Stimulated activated CD4-positive, alpha-beta T cell treated with anti-CD3 and anti-CD28 coated beads, TNF-alpha, amount 100 ng/mL, for 24 hours (primary cell): ENCODE results near the gene CRIP1.

Experiments
- DNase-seq, 3 experiments: peaks; one replicate each; pipeline ENCODE4 v3.0.0-alpha.2; 2020; ENCODE audit warnings: low read depth in 3 of 3

Gene CRIP1

DNA sequence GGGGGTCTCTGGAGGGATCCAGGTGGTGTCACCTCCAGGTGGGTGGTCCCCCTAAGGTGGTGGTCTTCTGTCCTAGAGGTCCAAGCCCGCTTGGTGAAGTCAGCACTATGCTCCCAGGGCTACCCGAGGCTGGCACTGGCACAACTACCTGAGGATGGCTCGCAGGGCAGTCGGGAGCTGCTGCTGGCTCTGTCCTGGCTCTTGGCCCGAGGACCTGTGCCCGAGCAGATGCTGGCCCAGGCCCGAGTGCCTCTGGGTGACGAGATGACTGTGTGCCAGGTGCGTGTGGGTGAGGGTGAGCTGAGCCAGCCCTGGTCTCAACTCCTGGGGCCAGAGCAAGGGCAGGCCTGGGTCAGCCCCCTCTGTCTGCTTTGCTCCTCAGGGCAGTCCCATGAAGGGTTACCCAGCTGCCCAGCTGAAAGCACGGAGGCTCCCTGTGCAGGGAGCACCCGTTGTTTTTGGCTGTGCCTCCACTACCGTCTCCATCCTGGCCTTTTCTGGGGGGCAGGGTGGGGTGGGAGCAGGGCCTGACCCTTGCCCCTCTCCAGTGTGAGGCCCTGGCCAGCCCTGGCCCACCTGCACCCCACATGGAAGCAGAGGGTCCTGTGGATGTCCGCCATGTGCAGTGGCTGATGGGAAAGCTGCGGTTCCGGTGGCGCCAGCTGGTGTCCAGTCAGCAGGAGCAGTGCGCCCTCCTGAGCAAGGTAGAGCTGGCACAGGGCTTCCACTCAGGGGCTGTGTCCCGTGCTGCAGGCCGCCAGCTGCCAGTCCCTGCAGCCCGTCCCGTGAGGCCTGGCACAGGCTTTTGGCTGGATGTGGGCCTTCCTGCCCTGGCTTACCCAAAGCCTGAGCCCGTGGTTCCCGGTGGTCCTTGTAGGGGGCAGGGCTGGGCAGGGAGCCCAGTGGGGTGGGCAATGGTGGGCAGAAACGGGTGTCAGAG lies 5.6 kb downstream of the CRIP1 start:
- no peak for DNase-seq

DNA sequence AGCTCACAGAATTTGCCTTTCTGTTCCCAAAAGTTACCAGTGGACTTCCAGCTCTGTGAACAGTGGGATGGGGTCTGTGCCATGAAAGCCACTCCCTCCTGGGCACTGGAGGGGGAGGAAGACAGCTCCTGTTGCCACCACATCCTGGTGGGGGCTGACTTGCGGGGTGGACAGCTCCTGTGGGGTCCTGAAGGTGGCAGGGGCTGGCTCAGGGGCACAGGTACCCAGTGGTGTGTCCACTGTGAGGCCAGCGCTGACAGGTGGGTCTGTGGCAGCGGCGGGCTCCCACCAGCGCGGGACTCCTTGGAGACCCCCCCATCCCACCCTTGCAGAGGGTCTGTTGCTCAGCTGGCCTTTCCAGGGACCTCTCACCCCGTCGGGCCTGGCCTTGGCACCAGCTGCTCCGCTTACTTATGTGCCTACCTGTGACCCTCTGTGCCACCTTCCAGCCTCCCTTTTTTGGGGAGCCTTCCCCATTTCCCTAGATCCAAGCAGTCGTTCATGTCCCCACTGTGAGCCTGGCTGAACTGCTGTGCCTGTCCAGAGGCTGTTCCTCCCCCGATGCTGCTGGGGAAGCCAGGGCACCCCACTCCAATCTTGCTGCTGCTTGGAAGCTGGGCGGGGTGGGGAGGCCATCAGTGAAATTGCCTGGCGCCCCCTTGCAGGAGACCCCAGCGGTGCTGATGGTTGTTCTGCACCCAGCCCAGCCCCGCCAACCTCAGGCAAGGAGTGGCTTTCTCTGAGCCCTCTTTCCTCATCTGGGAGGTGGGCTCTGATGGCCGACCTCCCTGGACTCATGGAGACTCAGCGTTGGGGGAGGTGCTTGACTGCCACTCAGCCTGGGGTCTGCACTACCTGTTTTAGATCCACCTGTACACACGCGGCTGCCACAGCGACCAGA lies 6.5 kb downstream of the CRIP1 start:
- DNase-seq, result no peak

DNA sequence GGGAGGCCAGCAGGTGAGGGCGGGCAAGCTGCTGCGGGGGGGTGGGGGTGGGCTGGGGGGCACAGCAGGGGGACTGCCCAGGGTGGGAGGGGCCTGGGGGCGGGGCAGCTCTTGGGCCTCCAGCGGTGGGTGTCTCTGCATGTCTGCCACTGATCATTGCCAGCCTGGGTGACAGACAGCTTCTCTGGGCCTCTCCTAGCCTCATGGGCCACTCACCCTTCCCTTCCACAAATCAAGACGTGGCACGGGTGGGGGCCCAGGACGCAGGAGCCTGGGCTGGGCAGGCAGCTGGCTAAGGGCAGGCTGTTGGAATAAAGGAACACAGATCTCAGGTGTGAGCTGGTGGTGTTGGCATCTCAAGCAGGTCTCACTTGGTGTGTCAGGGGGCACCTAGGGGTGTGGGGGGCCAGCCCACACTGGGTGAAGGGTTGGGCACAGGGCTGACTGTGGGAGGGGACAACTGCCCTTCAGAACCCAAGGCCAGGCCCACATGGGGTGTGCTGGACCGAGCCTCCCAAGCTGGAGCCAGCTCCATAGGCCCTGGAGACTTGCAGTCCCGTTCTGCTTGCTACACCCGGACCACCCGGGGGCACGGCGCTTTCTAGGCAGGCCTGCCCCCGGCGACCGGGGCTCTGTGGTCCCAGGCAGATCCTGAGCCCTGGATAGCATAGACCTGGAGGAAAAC lies 7.4 kb downstream of the CRIP1 start:
- no peak for DNase-seq

DNA sequence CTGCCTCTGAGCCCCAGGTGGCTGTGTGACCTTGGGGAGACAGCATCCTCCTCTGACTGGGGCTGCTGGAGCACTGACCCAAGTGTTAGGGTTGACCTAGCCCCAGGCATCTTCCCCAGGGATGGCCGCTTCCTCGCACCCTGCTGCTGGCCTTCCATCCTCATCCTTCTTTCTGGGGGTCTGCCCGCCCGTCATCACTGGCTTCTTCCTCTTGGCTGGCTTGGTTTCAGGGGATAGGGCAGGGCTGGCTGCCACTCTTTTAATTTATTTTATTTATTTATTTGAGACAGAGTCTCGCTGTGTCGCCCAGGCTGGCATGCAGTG lies 7.9 kb downstream of the CRIP1 start:
- DNase-seq, result no peak

DNA sequence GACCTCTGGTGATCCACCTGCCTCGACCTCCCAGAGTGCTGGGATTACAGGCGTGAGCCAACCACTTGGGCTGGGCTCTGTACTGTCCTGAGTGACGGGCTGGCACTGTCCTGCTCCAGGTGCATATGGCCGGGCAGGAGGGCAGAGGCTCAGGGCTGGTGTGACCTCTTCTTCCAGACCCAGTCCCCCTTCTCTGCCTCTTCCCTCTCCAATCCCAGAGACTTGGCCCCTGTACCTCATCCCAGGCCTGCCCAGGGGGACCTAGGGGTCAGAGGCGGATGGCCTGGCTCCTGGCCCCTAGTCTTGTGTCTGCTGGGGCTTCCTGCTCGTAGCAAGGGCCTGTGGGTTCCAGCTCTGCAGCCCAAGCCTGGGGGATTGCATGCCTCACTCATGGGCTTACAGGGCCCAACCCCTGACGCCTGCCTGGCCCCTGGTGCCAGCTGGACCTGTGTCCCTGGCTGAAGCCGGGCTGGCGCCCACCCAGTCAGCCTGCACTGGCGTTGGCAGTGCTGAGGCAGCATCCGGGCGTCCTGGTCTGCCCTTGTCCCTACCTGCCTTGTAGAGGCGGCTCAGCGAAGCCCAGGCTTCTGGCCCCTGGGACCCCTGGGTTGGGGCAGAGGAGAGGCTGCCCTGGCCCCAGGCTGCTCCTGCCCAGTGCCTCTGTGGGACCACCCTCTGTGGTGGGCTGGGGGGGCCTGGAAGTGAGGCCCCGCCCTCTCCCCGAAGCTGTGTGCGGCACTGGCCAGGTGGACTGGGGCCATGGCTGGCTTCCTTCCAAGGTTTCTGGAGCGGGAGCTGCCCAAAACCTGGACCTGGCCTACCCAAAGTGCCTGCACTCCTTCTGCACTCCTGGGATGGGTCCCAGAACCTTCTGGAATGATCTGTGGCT lies 8.7 kb downstream of the CRIP1 start:
- no peak for DNase-seq

DNA sequence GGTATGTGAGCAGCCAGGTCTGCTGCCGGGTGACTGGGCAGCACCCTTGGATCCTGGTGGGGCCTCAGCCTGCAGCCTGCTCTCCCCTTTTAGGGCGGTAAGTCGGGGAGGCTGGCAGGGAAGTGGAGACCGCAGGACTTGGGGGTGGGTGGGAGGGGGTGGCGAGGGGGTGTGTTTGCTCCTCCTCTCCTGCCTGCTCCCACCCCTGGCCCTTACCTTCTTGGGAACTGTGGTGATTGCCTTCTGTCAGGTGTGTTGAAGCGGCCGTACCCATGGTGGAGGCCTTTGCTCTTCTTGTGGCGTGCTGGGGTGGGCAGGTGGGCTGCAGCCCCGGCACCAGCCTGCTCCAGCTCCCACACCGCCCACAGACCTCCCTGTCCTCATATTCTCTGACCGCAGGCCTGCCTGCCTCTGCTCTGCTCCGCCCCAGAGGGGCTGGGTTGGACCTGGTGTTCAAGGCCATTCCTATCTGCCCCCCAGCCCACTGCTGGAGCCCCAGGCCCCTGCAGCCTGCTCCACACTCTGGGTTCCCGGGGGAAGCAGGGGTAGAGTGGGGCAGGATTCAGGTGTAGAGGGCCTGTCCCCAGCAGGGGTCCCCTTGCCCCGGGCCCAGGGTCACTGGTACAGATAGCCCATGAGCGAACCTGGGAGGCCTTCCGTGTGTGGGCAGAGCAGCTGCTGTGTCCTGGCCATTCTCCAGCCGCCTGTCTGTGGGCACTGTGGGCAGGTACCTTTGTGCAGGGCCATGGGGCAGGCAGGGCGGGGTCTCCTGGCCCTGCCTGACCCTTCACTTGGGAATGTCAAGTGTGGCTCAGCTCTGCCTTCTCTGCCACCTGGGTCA lies 9.5 kb downstream of the CRIP1 start:
- no peak for DNase-seq

DNA sequence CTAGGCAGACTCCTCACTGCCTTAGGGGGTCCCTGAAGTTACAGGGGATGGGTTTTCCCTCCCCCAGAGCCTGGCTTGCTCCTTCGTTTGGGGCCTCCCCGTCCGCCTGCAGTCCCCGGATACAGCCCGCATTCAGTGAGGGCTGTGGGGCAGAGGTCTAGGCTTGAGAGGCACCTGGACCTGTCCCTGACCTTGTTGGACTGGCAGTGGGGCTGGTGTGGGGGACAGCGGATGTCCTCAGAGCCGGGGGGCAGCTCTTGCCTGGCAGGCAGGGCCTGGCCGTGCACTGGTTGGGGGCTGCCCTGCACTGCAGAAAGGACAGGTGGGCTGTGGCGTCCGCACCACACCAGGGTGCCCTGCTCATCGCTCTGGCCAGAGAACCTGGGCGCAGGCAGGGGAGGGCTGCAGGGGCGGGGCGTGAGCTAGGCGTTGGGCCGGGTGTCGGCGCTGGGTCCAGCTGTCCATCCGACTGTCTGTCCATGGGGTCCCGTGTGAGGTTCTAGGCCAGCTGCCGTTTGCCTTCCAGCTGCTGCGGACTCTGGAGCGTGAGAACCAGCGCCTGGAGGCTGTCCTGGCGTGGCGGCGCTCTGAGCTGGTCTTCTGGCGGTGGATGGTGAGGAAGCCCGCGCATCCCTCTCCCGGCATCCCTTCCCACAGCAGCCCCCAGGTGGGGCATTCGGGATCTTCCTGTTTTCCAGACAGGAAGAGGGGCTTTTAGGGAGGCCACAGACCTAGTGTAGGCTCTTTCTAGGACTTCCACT lies 10.3 kb downstream of the CRIP1 start:
- no peak for DNase-seq

DNA sequence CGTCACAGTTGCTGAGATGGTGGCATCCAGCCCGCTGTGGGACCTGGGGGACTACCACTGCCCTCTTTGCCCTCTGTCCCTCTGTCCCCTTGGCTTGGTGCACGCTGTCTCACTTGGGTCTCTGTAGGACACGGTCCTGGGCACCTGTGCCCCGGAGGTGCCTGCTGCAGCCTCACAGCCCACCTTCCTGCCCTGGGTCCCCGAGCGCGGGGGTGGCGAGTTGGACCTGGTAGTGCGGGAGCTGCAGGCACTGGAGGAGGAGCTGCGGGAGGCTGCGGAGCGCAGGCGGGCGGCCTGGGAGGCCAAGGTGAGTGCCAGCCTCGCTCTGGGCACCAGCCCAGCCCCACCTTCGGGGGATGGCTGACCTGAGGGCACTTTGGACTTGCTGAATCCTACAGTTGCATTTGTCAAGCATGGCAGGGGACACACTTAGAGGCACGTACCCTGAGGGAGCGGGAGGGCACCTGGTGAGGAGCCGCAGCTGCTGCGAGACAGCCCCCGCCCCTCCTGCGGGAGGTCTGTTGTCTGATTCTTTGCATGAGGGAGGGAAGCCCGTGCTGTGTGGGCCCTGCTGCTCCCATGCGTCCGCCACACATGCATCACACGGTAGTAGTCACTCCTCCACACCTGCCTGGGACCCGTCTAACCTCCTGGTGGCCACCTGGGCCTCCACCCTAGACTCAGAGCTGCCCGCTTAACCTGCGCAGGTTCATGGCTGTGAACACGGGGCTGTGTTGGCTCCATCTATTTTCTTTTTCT lies 11.2 kb downstream of the CRIP1 start:
- DNase-seq, result no peak

DNA sequence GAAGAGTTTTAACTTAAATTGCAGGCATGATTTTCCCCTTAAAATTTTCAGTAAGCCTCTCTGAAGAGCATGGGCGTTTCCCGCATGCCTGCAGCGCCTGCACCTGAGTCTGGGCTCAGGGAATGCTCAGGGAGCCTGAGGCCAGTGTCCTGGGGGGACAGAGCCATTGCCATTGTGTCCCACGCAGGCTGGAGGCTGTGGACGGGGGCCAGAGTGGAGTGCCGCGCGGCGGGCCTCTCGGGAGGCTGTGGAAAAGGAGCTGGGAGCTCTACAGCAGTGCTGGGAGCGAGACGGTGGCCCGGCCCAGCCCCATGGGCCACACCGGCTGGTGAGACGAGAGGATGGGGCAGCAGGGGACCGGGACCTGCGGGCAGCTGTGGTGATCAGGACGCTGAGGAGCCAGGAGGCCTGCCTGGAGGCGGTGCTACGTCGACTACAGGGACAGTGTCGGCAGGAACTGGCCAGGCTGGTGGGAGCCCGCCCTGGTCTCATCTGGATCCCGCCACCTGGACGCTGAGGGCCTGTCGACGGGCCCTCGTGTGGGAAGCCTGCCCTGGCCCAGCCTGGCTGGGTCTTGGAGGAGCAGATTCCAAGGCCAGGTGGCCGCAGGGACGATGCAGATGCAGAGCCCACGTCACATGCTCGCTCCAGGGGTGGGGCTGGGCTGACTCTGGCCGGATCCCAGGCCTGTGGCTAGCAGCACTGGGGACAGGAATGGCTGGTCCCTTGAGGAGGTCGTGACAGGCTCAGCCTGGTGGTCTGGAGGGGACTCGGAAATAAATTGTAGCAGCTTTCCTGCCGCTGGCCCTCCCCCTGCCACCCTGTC lies 12.0 kb downstream of the CRIP1 start:
- DNase-seq, result no peak

DNA sequence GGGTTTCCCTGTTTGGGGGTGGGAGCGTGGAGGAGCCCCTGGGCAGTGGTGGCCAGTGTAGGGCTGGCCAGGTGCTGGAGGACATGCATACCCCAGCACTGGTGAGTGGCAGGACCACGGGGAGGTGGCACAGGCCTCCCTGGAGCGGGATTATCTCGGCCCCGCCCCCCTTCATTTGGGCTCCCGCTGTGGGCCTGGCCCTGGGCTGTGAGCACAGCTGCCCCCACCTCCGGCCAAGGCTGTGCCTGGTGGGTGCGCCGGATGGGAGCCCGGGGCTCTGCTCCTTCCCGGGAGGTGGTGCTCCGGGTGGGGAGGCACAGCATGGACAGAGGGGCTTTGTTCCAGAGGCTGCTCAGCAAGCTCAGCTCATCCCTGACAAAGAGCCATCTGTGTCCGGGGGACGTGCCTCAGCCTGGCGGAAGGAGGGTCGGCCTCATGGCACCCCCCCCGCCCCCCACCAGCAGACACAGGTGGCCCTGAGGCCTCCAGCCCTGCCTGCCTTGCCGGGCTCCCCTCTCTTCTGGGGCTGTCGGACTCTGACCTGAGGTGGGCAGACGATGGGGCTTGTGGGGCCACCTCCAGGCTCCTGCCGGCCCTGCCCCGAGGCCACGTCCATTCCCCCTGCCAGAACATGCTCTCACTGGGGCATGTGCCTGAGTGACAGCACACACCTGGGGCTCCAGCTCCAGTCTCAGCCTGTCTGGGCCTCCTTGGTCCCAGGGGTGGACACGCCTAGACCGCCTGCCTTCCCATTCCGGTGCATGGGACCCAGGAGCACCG lies 12.8 kb downstream of the CRIP1 start:
- DNase-seq, result no peak

DNA sequence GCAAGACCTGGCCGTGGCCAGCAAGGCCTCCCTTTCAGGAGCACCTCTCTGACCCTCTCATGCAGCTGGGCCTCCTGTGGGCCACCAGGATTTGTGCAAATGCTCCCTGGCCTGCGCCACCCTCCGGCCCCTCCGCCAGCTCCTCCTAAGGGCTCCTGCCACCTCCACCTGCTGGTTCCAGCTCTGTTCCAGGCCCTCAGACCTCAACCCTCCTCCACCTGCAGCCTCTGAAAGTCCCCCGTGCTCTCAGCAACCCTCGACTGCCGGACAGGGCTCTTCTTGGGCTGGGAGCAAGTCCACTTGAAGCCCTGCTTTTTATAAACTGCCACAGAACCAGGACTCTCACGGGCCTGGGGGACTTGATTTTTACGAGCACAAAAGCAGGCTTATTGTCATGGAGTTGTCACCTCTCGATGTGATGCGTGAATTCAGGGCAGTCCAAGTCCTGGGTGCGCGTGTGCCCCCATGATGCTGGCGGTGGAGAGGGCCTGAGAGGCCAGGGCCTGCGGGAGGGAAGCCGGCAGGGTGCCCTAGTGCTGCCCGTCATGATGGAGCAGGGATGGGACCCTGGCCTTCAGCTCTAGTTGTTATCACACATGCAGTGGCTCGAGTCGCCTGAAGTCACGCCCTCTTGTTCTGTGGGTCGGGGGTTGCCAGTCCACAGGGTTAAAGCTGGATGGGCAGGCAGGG lies 13.5 kb downstream of the CRIP1 start:
- no peak for DNase-seq

DNA sequence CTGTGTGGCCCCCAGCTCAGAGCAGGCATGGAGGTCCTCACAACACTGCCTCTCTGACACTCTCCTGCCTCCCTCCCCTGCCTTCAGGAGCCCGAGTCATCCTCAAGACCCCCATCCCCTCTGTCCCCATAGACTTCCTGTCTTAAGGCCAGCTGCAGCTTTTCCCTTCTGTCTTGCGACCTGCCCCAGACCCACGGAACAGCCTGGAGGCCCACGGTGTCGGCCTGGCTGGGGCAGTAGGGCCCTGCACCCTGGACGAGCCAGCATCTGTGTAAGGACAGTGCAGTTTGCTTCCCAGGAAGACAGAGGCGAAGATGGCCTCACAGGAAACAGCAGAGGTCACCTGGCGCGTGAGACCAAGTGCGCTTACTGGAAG lies 14.0 kb downstream of the CRIP1 start:
- DNase-seq, result no peak

DNA sequence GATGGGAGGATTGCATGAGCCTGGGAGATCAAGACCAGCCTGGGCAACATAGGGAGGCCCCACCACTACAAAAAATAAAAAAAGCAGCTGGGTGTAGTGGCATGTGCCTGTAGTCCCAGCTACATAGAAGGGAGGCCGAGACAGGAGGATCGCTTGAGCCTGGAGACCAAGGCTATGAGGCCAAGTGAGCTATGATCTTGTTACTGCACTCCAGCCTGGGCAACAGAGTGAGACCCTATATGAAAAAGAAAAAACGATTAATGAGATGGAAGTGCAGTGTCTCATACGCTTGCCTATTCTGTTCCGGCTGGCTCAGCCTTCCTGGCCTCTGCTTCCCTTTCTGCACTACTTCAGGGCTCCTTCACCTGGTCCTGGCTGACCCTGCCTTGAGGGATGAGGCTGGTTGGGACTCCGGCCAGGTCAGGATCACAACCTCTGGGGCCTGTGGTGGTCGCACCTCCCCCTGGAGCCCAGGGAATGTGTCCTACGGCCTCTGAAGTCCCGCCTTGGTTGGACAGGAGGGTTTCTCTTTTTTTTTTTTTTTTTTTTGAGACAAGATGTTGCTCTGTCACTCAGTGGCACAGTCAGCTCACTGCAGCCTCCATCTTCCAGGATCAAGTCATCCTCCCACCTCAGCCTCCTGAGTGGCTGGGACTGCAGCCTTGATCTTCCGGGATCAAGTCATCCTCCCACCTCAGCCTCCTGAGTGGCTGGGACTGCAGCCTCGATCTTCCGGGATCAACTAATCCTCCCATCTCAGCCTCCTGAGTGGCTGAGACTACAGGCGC lies 15.0 kb downstream of the CRIP1 start:
- DNase-seq, result no peak

DNA sequence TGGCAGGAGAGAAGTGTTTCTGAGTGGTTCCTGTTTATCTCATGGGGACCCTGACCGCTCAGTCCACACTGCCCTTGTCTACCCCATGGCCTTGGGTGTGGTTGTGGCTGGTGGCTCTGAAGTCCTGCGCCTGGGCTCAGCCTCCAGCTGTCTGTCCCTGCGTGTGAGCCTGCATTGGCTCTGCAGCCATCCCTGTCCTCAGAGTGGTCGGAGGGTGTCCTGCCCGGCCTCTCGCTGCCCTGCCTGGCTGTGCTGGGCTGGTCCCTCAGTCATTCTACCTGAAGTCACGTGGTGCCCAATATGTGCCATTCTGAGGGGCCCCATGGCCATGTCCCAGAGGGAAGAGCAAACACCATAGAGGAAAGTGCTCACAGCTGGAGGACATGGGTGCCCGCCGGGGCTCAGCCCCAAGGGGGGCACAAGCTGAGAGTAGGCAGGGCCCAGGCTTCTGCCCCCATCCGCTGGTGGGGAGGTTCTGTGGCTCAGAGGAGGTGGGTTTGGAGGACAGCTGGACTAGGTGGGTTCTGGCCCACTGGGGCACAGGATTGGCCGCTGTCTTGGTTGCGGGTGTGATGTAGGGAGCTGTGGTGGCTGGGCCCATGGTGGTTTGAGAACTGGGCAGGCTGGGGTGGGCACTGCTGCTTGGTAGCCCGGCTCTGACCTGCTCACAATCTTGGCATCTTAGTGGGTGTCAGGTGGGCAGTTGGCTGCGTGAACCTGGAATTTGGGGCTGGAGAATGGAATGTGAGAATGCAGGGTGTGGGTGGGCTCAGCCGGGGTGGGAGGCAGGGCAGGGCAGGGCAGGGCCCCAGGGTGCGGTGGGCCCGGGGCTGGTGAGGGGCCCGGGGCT lies 16.0 kb downstream of the CRIP1 start:
- DNase-seq, result no peak

DNA sequence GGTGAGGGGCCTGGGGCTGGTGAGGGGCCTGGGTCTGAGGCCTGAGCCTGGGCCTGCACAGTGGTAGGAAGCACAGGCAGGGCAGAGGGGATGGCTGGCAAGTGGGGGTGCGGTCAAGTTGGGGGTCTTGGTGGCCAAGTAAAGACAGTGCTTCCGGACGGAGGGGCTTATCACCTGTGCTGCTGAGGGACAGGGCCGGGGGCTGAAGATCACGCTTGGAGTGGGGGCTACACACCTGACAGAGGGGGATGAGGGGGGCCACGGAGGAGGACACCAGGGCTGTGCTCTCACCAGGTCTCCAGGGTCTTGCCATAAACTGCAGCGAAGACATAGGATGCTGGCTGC lies 16.6 kb downstream of the CRIP1 start:
- DNase-seq, result no peak
